PC-3 (cell line): Measurements from ENCODE around the gene FAM120B. TPM values are rescaled to one million over a fixed set of nuclear protein-coding genes. Genes with fewer than 3 reads are reported as not detected.

Experiments
- ATAC-seq: fragments of 200-7000 bp; cut with Tn5 transposase; 2 replicates; pipeline ENCODE4 v1.9.1; 2020; ENCODE audit warnings: mild to moderate bottlenecking, moderate library complexity
- BruUV-seq: library from RNA; stranded (reverse); fragments of 400-500 nt; replicated peaks from 2 replicates; lab custom pipeline; 2021; lab: Mats Ljungman, UMichigan
- CTCF ChIA-PET: fragments of 300-600 bp; sonication (Branson Sonifier 250); formaldehyde crosslinking; loops from one replicate; lab custom pipeline; 2022; ENCODE audit warnings: antibody characterized with exemption; lab: Charles Lee
- POLR2A ChIA-PET: fragments of 300-600 bp; sonication (Branson Sonifier 250); formaldehyde crosslinking; loops from one replicate; lab custom pipeline; 2022; ENCODE audit warnings: antibody characterized with exemption; ENCODE audit not compliant: unreplicated experiment; lab: Charles Lee
- DNase-seq: peaks from one replicate; pipeline ENCODE4 v3.0.0-alpha.2; 2015
- H2AFZ ChIP-seq: fragments of 300-600 bp; sonication (generic); 2 replicates; pipeline ENCODE4 v1.6.0; 2016; ENCODE audit warnings: antibody characterized with exemption, low read length
- H3F3A ChIP-seq: fragments of 300-600 bp; sonication (generic); one replicate; pipeline ENCODE4 v1.6.0; 2017; ENCODE audit warnings: antibody characterized with exemption, low read length, control low read depth, mild to moderate bottlenecking; ENCODE audit not compliant: unreplicated experiment
- H3K27ac ChIP-seq: fragments of 300-600 bp; sonication (generic); 2 replicates; pipeline ENCODE4 v1.5.1; 2016; ENCODE audit warnings: mild to moderate bottlenecking, low read length
- H3K27me3 ChIP-seq: fragments of 300-600 bp; sonication (generic); 2 replicates; pipeline ENCODE4 v1.6.1; 2016; ENCODE audit warnings: low read length, mixed read lengths
- H3K36me3 ChIP-seq: fragments of 300-600 bp; sonication (generic); 2 replicates; pipeline ENCODE4 v1.6.1; 2016; ENCODE audit warnings: low read depth, mixed run types, low read length, mixed read lengths
- H3K4me1 ChIP-seq: fragments of 300-600 bp; sonication (generic); 2 replicates; pipeline ENCODE4 v1.5.1; 2016; ENCODE audit warnings: low read length; ENCODE audit not compliant: insufficient read depth
- H3K4me2 ChIP-seq: fragments of 300-600 bp; sonication (generic); 2 replicates; pipeline ENCODE4 v1.6.0; 2016; ENCODE audit warnings: low read length
- H3K4me3 ChIP-seq: fragments of 300-600 bp; sonication (generic); 2 replicates; pipeline ENCODE4 v1.5.1; 2016; ENCODE audit warnings: mild to moderate bottlenecking, low read length, mixed read lengths
- H3K79me2 ChIP-seq: fragments of 300-600 bp; sonication (generic); 2 replicates; pipeline ENCODE4 v1.6.1; 2017; ENCODE audit warnings: low read length, mixed read lengths
- H3K9ac ChIP-seq: fragments of 300-600 bp; sonication (generic); 2 replicates; pipeline ENCODE4 v1.6.0; 2016; ENCODE audit warnings: mild to moderate bottlenecking, low read length
- H3K9me2 ChIP-seq: fragments of 300-600 bp; sonication (generic); replicated peaks from 2 replicates; pipeline ENCODE4 v1.6.1; 2016; ENCODE audit warnings: mixed run types, low read length, mixed read lengths
- H3K9me3 ChIP-seq: fragments of 300-600 bp; sonication (generic); 2 replicates; pipeline ENCODE4 v1.6.1; 2016; ENCODE audit warnings: low read length, mixed read lengths
- H4K20me1 ChIP-seq: fragments of 300-600 bp; sonication (generic); 2 replicates; pipeline ENCODE4 v1.6.1; 2016; ENCODE audit warnings: low read length, mixed read lengths
- EZH2 ChIP-seq: fragments of 300-600 bp; sonication (generic); IDR thresholded peaks from one replicate; pipeline ENCODE4 v1.6.1; 2017; ENCODE audit warnings: antibody characterized with exemption, mild to moderate bottlenecking, low read length; ENCODE audit not compliant: unreplicated experiment
- EZH2phosphoT487 ChIP-seq: fragments of 300-600 bp; sonication (generic); IDR thresholded peaks from 2 replicates; pipeline ENCODE4 v1.6.1; 2018; ENCODE audit warnings: mild to moderate bottlenecking, antibody characterized with exemption, low read length, borderline replicate concordance
- intact Hi-C: fragments of 100-400 bp; cut with micrococcal nuclease; formaldehyde crosslinking; loops from 2 replicates; pipeline ENCODE4 v1.9.0; 2023
- total RNA-seq: library from RNA; depleted of rRNA; stranded (reverse); fragments of >200 nt; gene quantifications from 2 replicates; pipeline ENCODE4 v1.2.3, GENCODE V29; 2014
- TF ChIP-seq, protein P1 (sequence below): fragments of 300-600 bp; sonication (generic); conservative IDR thresholded peaks from 2 replicates; pipeline ENCODE4 v1.5.1; 2017; ENCODE audit warnings: antibody characterized with exemption, low read depth, mild to moderate bottlenecking, low read length

Gene FAM120B
- total RNA-seq, 1 experiment from 2014 or later, result 8.7 TPM

- POLR2A ChIA-PET, result interaction anchor here (0.6 kb wide), 1 partner anchor 52 kb away, joined by 5 read pairs; no protein-coding TSS in a partner anchor
- CTCF ChIA-PET, result no interaction called here
- Histone ChIP-seq H3K36me3 (no peaks in the 10 kb centered on the region), H3K4me2 (no peak overlapping the region), H3K27me3 (no peaks in the 10 kb centered on the region), H3K27ac (no peak overlapping the region), H3K9me3 (no peaks in the 10 kb centered on the region), H3K9me2 (no peaks in the 10 kb centered on the region), H3F3A (no peaks in the 10 kb centered on the region), H3K4me1 (peaks cover 10% of the 10 kb centered on the region), H3K79me2 (no peaks in the 10 kb centered on the region), H2AFZ (no peak overlapping the region), H4K20me1 (no peaks in the 10 kb centered on the region), H3K9ac (no peak overlapping the region), H3K4me3 (no peak overlapping the region)
- ATAC-seq (no peak), DNase-seq (no peak)
- TF ChIP-seq EZH2phosphoT487 (no peak), EZH2 (no peak)
- TF ChIP-seq, protein P1, sequence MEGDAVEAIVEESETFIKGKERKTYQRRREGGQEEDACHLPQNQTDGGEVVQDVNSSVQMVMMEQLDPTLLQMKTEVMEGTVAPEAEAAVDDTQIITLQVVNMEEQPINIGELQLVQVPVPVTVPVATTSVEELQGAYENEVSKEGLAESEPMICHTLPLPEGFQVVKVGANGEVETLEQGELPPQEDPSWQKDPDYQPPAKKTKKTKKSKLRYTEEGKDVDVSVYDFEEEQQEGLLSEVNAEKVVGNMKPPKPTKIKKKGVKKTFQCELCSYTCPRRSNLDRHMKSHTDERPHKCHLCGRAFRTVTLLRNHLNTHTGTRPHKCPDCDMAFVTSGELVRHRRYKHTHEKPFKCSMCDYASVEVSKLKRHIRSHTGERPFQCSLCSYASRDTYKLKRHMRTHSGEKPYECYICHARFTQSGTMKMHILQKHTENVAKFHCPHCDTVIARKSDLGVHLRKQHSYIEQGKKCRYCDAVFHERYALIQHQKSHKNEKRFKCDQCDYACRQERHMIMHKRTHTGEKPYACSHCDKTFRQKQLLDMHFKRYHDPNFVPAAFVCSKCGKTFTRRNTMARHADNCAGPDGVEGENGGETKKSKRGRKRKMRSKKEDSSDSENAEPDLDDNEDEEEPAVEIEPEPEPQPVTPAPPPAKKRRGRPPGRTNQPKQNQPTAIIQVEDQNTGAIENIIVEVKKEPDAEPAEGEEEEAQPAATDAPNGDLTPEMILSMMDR, result no peak
- intact Hi-C loops, result no loop called here
- no TSS peak for BruUV-seq
Measured at GRCh38 chr6:170440437-170440836, 133.9 kb downstream of the FAM120B start.

- Histone ChIP-seq H3K4me1 (peaks cover 10% of the 10 kb centered on the region), H3K4me3 (no peak overlapping the region), H3K9ac (no peak overlapping the region), H2AFZ (no peak overlapping the region), H3K9me2 (no peaks in the 10 kb centered on the region), H3K4me2 (no peak overlapping the region), H3K27me3 (no peaks in the 10 kb centered on the region), H3K27ac (no peak overlapping the region), H3K9me3 (no peaks in the 10 kb centered on the region), H3K79me2 (no peaks in the 10 kb centered on the region), H3K36me3 (no peaks in the 10 kb centered on the region), H4K20me1 (no peaks in the 10 kb centered on the region), H3F3A (no peaks in the 10 kb centered on the region)
- ChIA-PET CTCF (no interaction called here), POLR2A (no interaction called here)
- intact Hi-C loops, result no loop called here
- BruUV-seq, result no TSS peak
- no peak for ATAC-seq
- DNase-seq, result no peak
- TF ChIP-seq EZH2phosphoT487, result no peak
- no peak for TF ChIP-seq EZH2
- TF ChIP-seq, protein P1, result no peak
Measured at GRCh38 chr6:170441316-170441715, 134.8 kb downstream of the FAM120B start.

- Histone ChIP-seq H2AFZ (no peak overlapping the region), H3K27me3 (no peaks in the 10 kb centered on the region), H3K9me3 (no peaks in the 10 kb centered on the region), H3K4me1 (peaks cover 7% of the 10 kb centered on the region), H3K4me2 (no peak overlapping the region), H3K79me2 (no peaks in the 10 kb centered on the region), H3K36me3 (no peaks in the 10 kb centered on the region), H3K9ac (no peak overlapping the region), H4K20me1 (no peaks in the 10 kb centered on the region), H3F3A (no peaks in the 10 kb centered on the region), H3K9me2 (no peaks in the 10 kb centered on the region), H3K27ac (no peak overlapping the region), H3K4me3 (no peak overlapping the region)
- ChIA-PET POLR2A (no interaction called here), CTCF (no interaction called here)
- BruUV-seq, result no TSS peak
- DNase-seq (no peak), ATAC-seq (no peak)
- TF ChIP-seq, protein P1, result no peak
- no peak for TF ChIP-seq EZH2
- no peak for TF ChIP-seq EZH2phosphoT487
- intact Hi-C loops, result no loop called here
Measured at GRCh38 chr6:170442596-170442995, 136.0 kb downstream of the FAM120B start.
